GM23338 (cell line): Measurements from ENCODE around the gene DAD1. TPM values are rescaled to one million over a fixed set of nuclear protein-coding genes. Genes with fewer than 3 reads are reported as not detected.

Experiments used
- ATAC-seq: fragments of 200-7000 bp; cut with Tn5 transposase; 3 replicates; pipeline ENCODE4 v1.9.1; 2020
- DNase-seq: peaks from one replicate; pipeline ENCODE4 v3.0.0-alpha.2; 2015; ENCODE audit warnings: low spot score
- H2AFZ ChIP-seq: fragments of 200-600 bp; sonication (generic); 2 replicates; pipeline ENCODE4 v1.8.0; 2016; ENCODE audit warnings: antibody characterized with exemption, mild to moderate bottlenecking, moderate library complexity
- H3F3A ChIP-seq: fragments of 200-600 bp; sonication (generic); replicated peaks from 2 replicates; pipeline ENCODE4 v1.8.0; 2017; ENCODE audit warnings: antibody characterized with exemption, mixed run types, low read depth
- H3K27ac ChIP-seq: fragments of 200-600 bp; sonication (generic); 2 replicates; pipeline ENCODE4 v1.6.1; 2016; ENCODE audit warnings: low read depth
- H3K27me3 ChIP-seq: fragments of 200-600 bp; sonication (generic); 2 replicates; pipeline ENCODE4 v1.8.0; 2016; ENCODE audit warnings: mild to moderate bottlenecking, mixed run types, moderate library complexity; ENCODE audit not compliant: insufficient read depth
- H3K36me3 ChIP-seq: fragments of 200-600 bp; sonication (generic); 2 replicates; pipeline ENCODE4 v1.8.0; 2016; ENCODE audit warnings: mild to moderate bottlenecking; ENCODE audit not compliant: insufficient read depth
- H3K4me1 ChIP-seq: fragments of 200-600 bp; sonication (generic); 2 replicates; pipeline ENCODE4 v1.8.0; 2016; ENCODE audit warnings: mild to moderate bottlenecking, moderate library complexity; ENCODE audit not compliant: insufficient read depth
- H3K4me2 ChIP-seq: fragments of 200-600 bp; sonication (generic); 2 replicates; pipeline ENCODE4 v1.7.1; 2017; ENCODE audit warnings: mixed run types
- H3K4me3 ChIP-seq: fragments of 200-600 bp; sonication (generic); 2 replicates; pipeline ENCODE4 v1.6.1; 2016; ENCODE audit warnings: mixed run types
- H3K79me2 ChIP-seq: fragments of 200-600 bp; sonication (generic); replicated peaks from 2 replicates; pipeline ENCODE4 v1.8.0; 2017; ENCODE audit warnings: mild to moderate bottlenecking; ENCODE audit not compliant: insufficient read depth
- H3K9me2 ChIP-seq: fragments of 200-600 bp; sonication (generic); 2 replicates; pipeline ENCODE4 v1.8.0; 2017; ENCODE audit not compliant: insufficient read depth
- H4K20me1 ChIP-seq: fragments of 200-600 bp; sonication (generic); replicated peaks from 2 replicates; pipeline ENCODE4 v1.8.0; 2017; ENCODE audit warnings: mild to moderate bottlenecking; ENCODE audit not compliant: insufficient read depth
- H3K27ac Mint-ChIP-seq: 2 replicates; pipeline ENCODE4 v1.8.0; 2020; ENCODE audit warnings: inconsistent platforms, mild to moderate bottlenecking, moderate library complexity, mixed read lengths
- H3K27me3 Mint-ChIP-seq: 3 replicates; pipeline ENCODE4 v1.8.0; 2022; ENCODE audit warnings: low read depth, mild to moderate bottlenecking, moderate library complexity, mixed read lengths, inconsistent platforms; ENCODE audit not compliant: insufficient read depth, poor library complexity
- H3K36me3 Mint-ChIP-seq: 3 replicates; pipeline ENCODE4 v1.8.0; 2021; ENCODE audit warnings: low read depth, mild to moderate bottlenecking, inconsistent platforms, moderate library complexity, mixed read lengths
- H3K4me1 Mint-ChIP-seq: 3 replicates; pipeline ENCODE4 v1.8.0; 2020; ENCODE audit warnings: mild to moderate bottlenecking, inconsistent platforms, mixed read lengths
- H3K4me3 Mint-ChIP-seq: 3 replicates; pipeline ENCODE4 v1.8.0; 2021; ENCODE audit warnings: moderate library complexity, mild to moderate bottlenecking, inconsistent platforms, mixed read lengths
- H3K9me3 Mint-ChIP-seq: 3 replicates; pipeline ENCODE4 v1.8.0; 2020; ENCODE audit warnings: moderate library complexity, mild to moderate bottlenecking, inconsistent platforms, mixed read lengths
- CREB1 ChIP-seq: fragments of 250-450 bp; sonication (Bioruptor Pico); IDR thresholded peaks from 2 replicates; pipeline ENCODE4 v1.5.0; 2020; ENCODE audit warnings: low read depth, mild to moderate bottlenecking, moderate library complexity
- CTCF ChIP-seq, 2 experiments: fragments of 200-600 bp in 1 of 2; sonication (generic) in 1 of 2; conservative IDR thresholded peaks; 2 replicates each; pipeline versions ENCODE4 v1.5.1 to v1.6.1; 2016 to 2017; ENCODE audit warnings: antibody characterized with exemption in 2 of 2, low read depth in 2 of 2, mild to moderate bottlenecking in 2 of 2, moderate library complexity in 1 of 2
- ETS1 ChIP-seq: IDR thresholded peaks from 2 replicates; pipeline ENCODE4 v1.6.1; 2016; ENCODE audit warnings: antibody characterized with exemption
- EZH2 ChIP-seq: fragments of 200-600 bp; sonication (generic); IDR thresholded peaks from one replicate; pipeline ENCODE4 v1.8.0; 2017; ENCODE audit warnings: antibody characterized with exemption, mild to moderate bottlenecking, low read depth; ENCODE audit not compliant: unreplicated experiment
- EZH2phosphoT487 ChIP-seq: fragments of 200-600 bp; sonication (generic); IDR thresholded peaks from one replicate; pipeline ENCODE4 v1.8.1; 2018; ENCODE audit warnings: antibody characterized with exemption; ENCODE audit not compliant: unreplicated experiment
- JUNB ChIP-seq: IDR thresholded peaks from one replicate; pipeline ENCODE4 v1.6.1; 2016; ENCODE audit warnings: antibody characterized with exemption; ENCODE audit not compliant: unreplicated experiment
- NANOG ChIP-seq: IDR thresholded peaks from 2 replicates; pipeline ENCODE4 v1.6.1; 2016; ENCODE audit warnings: antibody characterized with exemption, borderline replicate concordance
- POLR2AphosphoS5 ChIP-seq: IDR thresholded peaks from 2 replicates; pipeline ENCODE4 v1.6.1; 2016; ENCODE audit warnings: antibody characterized with exemption, low read depth
- REST ChIP-seq: IDR thresholded peaks from one replicate; pipeline ENCODE4 v1.6.1; 2018; ENCODE audit warnings: antibody characterized with exemption; ENCODE audit not compliant: unreplicated experiment
- STAT1 ChIP-seq: IDR thresholded peaks from one replicate; pipeline ENCODE4 v1.6.1; 2016; ENCODE audit warnings: antibody characterized with exemption; ENCODE audit not compliant: unreplicated experiment
- ZNF114 ChIP-seq: fragments of 250-450 bp; sonication (Bioruptor Pico); IDR thresholded peaks from 2 replicates; pipeline ENCODE4 v1.5.0; 2020; ENCODE audit warnings: mild to moderate bottlenecking, moderate library complexity
- ZNF331 ChIP-seq: fragments of 250-450 bp; sonication (Bioruptor Pico); IDR thresholded peaks from 2 replicates; pipeline ENCODE4 v1.5.0; 2020; ENCODE audit warnings: low read depth, mild to moderate bottlenecking, moderate library complexity
- ZNF462 ChIP-seq: fragments of 250-450 bp; sonication (Bioruptor Pico); IDR thresholded peaks from 2 replicates; pipeline ENCODE4 v1.5.0; 2020; ENCODE audit warnings: mild to moderate bottlenecking, moderate library complexity
- polyA plus RNA-seq: library from polyadenylated mRNA; unstranded; fragments of >200 nt; fragmentation: Nextera tagmentation; extraction: Ambion mirVana; gene quantifications from 2 replicates; pipeline ENCODE4 v1.2.1, GENCODE V29; 2016
- total RNA-seq: library from RNA; depleted of rRNA; stranded (reverse); fragments of >200 nt; shearing (Covaris generic); gene quantifications from 2 replicates; pipeline ENCODE4 v1.2.3, GENCODE V29; 2014

DAD1 gene
- total and polyA plus RNA-seq, 2 experiments from 2014 or later, result 180 to 252 TPM

- no peak overlapping the region for H2AFZ ChIP-seq
- no peak overlapping the region for H3K4me3 ChIP-seq
- Mint-ChIP-seq H3K4me1 (no peaks in the 10 kb centered on the region), H3K27ac (no peak overlapping the region), H3K4me3 (no peak overlapping the region), H3K9me3 (no peaks in the 10 kb centered on the region), H3K36me3 (no peaks in the 10 kb centered on the region), H3K27me3 (peaks cover 2% of the 10 kb centered on the region)
- TF ChIP-seq JUNB (no peak), STAT1 (no peak), NANOG (no peak), POLR2AphosphoS5 (no peak), REST (no peak), EZH2phosphoT487 (no peak), ZNF114 (no peak), CTCF (conservative IDR thresholded peaks at IDR 0.05; ENCODE audit: low read depth in 2 of 2) (no peak), ETS1 (no peak), EZH2 (no peak), ZNF331 (CRISPR knock-in tag) (no peak), CREB1 (no peak), ZNF462 (no peak)
- H4K20me1 ChIP-seq, result no peaks in the 10 kb centered on the region
- no peak overlapping the region for H3K4me2 ChIP-seq
- no peaks in the 10 kb centered on the region for H3K36me3 ChIP-seq
- DNase-seq (no peak), ATAC-seq (no peak)
- no peaks in the 10 kb centered on the region for H3K27me3 ChIP-seq
- no peak overlapping the region for H3K27ac ChIP-seq
- H3K9me2 ChIP-seq, result no peaks in the 10 kb centered on the region
- no peaks in the 10 kb centered on the region for H3K4me1 ChIP-seq
- H3K79me2 ChIP-seq, result no peaks in the 10 kb centered on the region
- H3F3A ChIP-seq, result no peaks in the 10 kb centered on the region
Measured at GRCh38 chr14:22530127-22530526, 58.9 kb downstream of the DAD1 start.
